ENCODE results near the gene ZNF76.

Gene ZNF76

GRCh38 chr6:35317483-35318195 lies 58.1 kb downstream of the ZNF76 start:
- no peak overlapping the region for H3K4me3 ChIP-seq (ENCODE audit: low read depth in 1 of 2, low read length in 1 of 2)
- peaks cover 13 to 14% of the 10 kb centered on the region in 2 experiments for H3K4me1 ChIP-seq (ENCODE audit: control insufficient read depth in 1 of 2, insufficient read depth in 1 of 2, low read depth in 1 of 2, low read length in 1 of 2)
- peaks cover 85% of the 10 kb centered on the region for H3K36me3 ChIP-seq
- TF ChIP-seq CTCF (IDR thresholded peaks at IDR 0.05): no peak
- H3K27me3 ChIP-seq: no peaks in the 10 kb centered on the region
- no peak overlapping the region for H3K27ac ChIP-seq
- no peaks in the 10 kb centered on the region for H3K9me3 ChIP-seq

- Histone ChIP-seq H3K9me3 (no peaks in the 10 kb centered on the region), H3K27me3 (no peaks in the 10 kb centered on the region), H3K4me1 (ENCODE audit: control insufficient read depth in 1 of 2, insufficient read depth in 1 of 2, low read depth in 1 of 2, low read length in 1 of 2) (peaks cover 4 to 6% of the 10 kb centered on the region in 2 experiments), H3K27ac (no peak overlapping the region), H3K36me3 (peaks cover 88% of the 10 kb centered on the region), H3K4me3 (ENCODE audit: low read depth in 1 of 2, low read length in 1 of 2) (no peak overlapping the region)
- TF ChIP-seq CTCF (IDR thresholded peaks at IDR 0.05): no peak
These were observed 58.9 kb downstream of the ZNF76 start for GRCh38 chr6:35318196-35319171.

GRCh38 chr6:35319346-35320030 lies 60.0 kb downstream of the ZNF76 start:
- Histone ChIP-seq H3K4me3 (ENCODE audit: low read depth in 1 of 2, low read length in 1 of 2) (no peak overlapping the region), H3K4me1 (ENCODE audit: control insufficient read depth in 1 of 2, insufficient read depth in 1 of 2, low read depth in 1 of 2, low read length in 1 of 2) (no peaks in the 10 kb centered on the region), H3K36me3 (peaks cover 88% of the 10 kb centered on the region), H3K9me3 (no peaks in the 10 kb centered on the region), H3K27me3 (no peaks in the 10 kb centered on the region), H3K27ac (no peak overlapping the region)
- TF ChIP-seq CTCF (IDR thresholded peaks at IDR 0.05): no peak

- Histone ChIP-seq H3K36me3 (peaks cover 90% of the 10 kb centered on the region), H3K27me3 (no peaks in the 10 kb centered on the region), H3K27ac (no peak overlapping the region), H3K4me3 (ENCODE audit: low read depth in 1 of 2, low read length in 1 of 2) (no peak overlapping the region), H3K4me1 (ENCODE audit: control insufficient read depth in 1 of 2, insufficient read depth in 1 of 2, low read depth in 1 of 2, low read length in 1 of 2) (no peaks in the 10 kb centered on the region), H3K9me3 (no peaks in the 10 kb centered on the region)
- no peak for TF ChIP-seq CTCF (IDR thresholded peaks at IDR 0.05)
These were observed 60.5 kb downstream of the ZNF76 start for GRCh38 chr6:35320031-35320410.

GRCh38 chr6:35321091-35321490 lies 61.6 kb downstream of the ZNF76 start:
- Histone ChIP-seq H3K27ac (peak overlapping the region; percentile 5), H3K27me3 (no peaks in the 10 kb centered on the region), H3K9me3 (no peaks in the 10 kb centered on the region), H3K4me1 (ENCODE audit: control insufficient read depth in 1 of 2, insufficient read depth in 1 of 2, low read depth in 1 of 2, low read length in 1 of 2) (no peaks in the 10 kb centered on the region), H3K36me3 (peaks cover 93% of the 10 kb centered on the region), H3K4me3 (ENCODE audit: low read depth in 1 of 2, low read length in 1 of 2) (no peak overlapping the region)
- TF ChIP-seq CTCF (IDR thresholded peaks at IDR 0.05): no peak

All from neutrophil (primary cell).